NCI-H510A (cell line): ENCODE results near the gene LRTM2.

Source experiments
- DNase-seq: peaks from one replicate; lab custom pipeline; 2025; lab: John Stamatoyannopoulos, UW

The LRTM2 gene

DNA sequence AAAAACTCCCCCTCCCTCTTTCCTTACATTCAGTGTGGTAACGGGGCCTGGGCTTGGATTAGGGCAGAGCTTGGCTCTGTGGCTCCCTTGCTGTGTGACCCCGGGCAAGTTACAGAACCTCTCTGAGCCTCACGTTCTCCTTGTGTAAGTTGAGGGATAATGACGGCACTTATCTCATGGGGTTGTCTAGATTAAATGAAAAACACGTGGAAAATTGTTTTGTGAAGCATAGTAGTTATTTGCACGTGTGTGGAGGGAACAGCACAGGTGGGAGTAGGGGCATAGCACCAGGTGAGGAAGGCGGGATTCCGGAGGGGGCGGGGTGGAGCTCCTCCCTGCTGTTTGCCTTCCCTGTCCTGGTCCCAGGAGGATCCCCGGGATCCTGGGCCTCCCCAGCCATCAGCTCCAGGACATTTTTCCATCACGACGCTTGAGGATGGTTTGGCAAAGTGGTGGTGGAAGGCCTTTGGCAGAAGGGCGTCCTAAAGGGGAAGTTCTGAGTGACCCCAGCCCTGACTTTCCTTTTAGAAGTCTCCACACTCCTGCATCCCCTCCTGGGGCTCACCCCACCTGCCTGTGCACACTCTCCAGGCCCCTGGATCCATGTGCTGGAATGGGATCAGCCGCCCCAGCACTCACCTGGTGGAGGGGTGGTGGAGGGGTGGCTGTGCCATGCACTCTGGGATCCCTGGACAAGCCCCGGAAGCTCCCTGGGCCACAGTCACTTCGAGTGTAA, 22.7 kb downstream of the LRTM2 start:
- no peak for DNase-seq

DNA sequence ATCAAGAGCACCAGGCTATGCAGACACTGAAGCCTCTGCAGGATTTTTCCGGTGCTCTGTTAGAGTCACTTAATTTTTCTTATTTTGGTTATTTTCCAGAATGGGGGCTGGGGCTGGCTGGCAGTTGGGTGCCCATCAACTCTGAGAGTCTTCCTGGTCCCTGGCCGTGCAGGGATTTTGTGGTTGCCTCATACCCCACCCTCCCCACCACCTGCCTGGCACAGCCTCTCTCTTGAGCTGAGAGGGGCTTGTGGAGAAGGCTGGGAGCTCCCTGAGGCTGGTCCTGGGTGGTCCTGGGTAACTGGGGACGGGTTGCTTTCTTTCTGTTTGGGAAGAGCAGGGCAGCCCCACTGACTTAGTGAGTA, 23.3 kb downstream of the LRTM2 start:
- DNase-seq: no peak

DNA sequence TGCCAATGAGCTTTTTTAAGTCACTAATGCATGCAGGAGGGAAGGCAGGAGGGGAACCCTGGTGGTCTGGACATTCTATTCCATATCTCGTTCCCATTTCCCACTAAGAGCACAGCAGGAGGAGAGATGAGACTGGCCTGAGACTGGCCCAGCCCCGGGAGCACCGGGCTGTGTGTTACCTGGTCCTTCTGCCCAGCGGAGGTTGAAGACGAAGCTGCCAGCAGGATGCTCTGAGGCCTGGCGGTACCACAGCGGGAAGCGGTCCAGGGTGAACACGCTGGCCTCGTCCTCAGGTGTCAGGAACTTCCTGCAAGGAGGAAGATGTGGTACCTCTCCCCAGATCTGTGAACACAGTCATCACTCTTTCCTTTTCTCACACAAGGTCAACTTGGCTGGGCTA, 23.9 kb downstream of the LRTM2 start:
- no peak for DNase-seq

DNA sequence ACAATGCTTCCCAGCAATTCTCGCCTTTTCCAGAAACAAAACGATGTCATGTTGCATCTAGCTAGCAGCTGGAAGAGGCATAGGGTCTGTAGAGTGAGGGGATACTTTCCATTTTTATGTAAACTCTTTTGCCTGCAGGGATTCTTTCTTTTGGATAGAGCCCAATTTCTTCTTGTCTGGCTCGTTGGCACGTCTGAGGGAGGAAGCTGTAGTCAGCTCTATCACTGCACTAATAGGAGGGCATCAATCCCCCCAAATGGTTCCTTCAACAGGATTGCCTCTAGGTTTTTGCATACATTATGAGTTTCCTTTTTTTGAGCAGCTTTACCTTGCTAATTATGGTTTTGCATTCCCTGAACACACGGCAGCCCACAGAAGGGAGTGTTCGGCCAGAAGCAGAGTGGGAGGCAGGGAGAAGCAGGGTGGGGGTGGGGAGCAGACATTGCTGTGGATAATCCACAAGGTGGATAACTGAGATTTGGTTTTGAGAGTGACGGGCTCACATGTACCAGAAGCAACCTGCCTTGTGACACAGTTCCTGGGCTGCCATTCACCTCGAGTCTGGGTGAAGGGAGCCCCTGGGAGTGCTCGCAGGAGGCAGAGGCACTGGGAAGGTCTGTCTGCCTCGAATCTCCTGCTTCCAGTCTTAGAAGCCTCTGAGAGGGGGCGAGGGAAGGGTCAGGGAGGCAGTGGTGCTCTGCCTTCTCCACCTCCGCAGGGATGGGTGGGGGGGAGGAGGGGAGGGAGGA, 24.5 kb downstream of the LRTM2 start:
- DNase-seq: no peak

DNA sequence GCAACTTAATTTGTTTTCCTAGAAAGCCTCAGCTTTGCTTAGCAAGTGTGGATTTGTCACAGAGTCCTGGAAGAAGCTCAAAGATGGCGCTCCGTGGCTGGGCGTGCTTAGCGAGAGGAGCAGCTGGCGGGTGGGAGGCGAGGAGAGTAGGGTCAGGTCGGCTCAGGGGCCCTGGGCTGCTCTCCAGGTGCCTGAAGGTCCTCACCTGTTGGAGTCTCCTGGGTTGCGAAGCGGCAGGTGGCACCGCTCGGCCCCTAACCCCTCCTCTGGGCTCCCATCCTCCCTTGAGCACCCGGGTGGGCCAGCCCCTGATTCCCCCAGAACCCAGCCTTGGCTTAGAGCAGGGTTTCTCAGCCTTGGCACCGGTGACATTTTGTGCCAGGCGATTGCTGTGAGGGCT, 25.1 kb downstream of the LRTM2 start:
- no peak for DNase-seq

DNA sequence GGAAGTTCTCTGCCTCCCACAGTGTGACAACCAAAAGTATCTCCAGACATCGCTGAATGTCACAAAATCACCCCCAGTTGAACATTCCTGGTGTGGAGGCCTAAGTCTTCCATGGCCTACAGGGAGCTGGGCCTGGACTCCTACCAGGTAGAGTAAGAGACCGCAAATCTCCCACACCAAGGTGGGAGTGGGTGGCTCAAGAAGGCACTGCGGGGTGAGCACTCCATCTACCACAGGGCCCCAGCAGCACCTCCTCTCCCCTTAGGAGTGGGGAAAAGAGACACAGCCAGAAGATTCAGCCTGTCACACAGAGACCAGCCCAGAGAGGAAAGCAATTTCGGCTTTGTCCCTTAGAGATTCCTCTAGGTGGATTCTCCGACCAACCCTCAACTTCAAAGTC, 25.5 kb downstream of the LRTM2 start:
- DNase-seq: no peak

DNA sequence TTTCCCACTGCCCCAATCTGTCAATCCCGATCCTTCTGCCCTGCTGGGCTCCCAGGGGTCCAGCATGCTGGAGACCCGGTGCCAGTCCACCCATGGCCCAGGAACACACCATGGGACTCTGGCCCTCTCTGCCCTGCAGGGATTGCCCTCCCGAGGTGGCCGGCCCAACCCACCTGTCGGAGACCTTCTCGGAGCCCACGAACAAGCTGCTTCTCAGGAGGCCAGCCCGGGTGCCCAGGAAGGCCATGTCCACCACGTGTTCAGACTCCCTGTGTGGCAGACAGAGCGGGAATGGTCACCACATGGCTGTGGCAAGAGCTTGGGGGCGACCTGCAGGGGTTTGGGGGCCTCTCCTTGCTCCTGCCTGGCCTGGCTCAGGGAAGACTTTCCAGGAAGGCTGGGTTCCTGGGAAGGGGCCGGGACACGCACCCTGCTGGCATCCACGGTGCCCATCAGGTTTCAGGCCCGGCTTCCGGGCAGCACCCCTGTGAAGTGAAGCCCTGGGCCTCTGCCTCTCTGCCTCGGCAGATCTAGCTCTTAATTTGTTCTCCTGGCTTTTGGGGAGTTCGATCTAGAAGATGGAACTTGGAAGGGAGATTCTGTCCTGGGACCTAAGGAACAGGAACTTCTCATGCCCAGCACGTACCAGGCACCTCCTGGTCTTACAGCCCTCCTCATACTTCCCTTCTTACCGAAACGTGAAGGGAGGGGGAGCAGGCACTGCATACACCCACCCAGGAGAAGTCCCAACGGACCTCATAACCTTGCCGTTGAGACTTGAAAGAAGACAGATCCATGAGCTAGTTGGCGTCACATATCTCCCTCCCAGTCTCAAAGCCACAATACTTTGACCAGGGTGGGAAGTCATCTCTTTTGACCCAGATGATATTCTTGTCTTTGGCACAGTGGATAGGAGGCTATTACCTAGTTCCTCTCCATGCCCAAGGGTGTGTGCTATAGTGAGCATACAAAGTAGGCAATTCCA, 26.3 kb downstream of the LRTM2 start:
- DNase-seq: no peak

DNA sequence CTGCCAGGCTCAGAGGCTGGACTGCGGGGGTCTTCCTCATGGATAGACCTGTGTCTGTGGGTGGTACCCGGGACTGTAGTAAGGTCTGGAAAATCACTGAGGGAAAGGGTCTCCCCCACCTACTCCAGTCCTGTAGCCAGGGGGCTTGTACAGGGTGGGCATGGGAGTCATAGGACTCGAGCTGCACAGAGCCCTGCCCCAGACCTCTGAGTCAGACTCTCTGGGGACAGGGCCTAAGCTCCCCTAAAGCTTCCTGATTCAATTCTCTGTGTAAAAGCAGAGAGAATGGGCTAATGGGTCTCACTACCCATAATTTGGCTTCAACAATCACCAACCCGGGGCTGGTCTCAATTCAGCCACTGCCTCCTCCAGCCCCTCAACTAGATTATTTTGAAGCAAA, 27.0 kb downstream of the LRTM2 start:
- no peak for DNase-seq

DNA sequence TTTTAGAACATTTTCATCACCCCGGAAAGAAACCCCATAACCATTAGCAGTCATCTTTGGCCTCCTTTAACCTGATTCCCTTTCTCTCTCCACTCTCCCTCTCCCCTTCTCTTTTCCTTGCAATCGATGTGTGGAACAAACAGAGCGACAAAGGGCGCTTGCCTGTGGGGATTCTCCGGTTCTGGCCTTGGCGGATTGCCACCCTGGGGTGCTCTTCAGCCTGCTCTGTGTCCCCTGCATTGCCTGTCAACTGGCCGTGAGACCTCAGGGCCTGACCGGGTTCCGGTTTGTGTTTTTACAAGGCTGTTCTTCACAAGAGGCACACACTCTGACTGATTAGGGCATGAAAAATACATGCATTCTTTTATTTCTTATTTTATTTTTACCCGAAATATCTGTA, 27.8 kb downstream of the LRTM2 start:
- no peak for DNase-seq

DNA sequence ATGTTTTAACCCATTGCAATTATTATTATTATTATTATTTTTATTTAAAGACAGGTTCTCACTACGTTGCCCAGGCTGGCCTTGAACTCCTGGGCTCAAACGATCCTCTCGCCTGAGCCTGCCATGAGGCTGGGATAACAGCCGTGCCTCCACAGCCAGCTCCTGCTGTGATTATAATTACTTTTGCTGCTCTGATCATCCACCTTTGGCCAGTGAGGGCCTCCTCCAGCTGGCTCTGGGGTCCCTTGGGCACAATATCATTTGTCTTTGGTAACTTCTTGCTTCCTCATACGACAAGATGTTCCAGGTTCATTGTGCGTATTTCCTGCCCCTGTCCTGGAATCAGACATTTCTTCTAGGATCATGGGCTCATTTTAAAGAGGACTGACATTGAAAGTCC, 28.4 kb downstream of the LRTM2 start:
- no peak for DNase-seq

DNA sequence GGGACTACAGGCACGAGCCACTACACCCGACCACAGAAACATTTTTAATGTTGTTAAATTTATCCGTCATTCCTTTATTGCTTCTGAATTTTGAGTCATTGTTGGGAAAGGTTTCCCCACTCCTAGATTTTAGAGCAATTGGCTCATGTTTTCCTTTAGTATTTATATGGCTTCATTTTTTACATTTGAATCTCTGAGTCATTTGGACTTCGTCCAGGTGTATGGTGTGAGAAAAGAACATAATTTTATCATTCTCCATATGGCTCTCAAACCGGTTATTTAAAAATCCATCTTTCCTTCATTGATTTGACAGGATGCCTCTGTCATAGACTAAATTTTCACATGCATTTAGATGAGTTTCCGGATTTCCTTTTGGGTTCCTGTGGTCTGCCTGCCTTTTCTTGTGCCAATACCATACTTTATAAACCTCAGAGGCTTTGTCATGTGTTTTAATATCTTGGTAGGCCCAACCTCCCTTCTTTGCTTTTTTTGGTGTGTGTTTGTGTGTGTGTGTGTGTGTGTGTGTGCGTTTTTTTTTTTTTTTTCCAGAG, 30.9 kb downstream of the LRTM2 start:
- no peak for DNase-seq

DNA sequence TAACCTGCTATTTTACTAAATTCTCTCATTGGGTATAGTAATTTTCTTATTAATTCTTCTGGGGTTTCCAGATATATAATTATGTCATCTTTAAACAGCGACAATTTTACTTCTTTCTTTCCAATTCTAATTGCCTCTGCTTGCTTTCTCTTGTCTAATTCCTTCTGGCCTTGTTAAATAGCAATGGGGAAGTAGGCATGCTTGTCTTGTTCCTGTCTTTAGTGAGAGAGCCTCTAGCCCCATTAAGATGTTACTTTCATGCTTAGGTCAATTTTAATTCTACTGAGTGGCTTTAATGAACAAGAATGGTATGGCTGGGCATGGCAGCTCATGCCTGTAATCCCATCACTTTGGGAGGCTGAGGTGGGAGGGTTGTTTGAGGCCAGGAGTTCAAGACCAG, 31.7 kb downstream of the LRTM2 start:
- no peak for DNase-seq

DNA sequence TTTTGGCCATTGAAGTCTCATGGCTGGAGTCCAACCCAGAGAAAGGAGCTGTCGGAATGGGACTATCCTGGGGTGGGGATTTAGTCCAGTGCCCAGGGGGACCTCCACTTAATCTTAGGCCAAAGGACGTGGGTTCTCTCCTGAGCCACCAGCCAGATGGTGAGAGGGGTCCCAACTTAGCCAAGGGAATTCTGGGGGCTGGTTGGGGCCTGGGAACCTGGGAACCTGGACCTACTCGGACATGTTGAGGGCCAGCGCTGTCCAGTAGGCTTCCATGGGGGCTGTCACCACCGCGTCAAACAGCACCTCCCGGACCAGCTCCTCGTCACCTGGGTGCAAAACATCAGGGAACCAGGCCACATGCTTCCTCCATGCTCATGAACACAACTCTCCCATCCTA, 33.4 kb downstream of the LRTM2 start:
- no peak for DNase-seq

DNA sequence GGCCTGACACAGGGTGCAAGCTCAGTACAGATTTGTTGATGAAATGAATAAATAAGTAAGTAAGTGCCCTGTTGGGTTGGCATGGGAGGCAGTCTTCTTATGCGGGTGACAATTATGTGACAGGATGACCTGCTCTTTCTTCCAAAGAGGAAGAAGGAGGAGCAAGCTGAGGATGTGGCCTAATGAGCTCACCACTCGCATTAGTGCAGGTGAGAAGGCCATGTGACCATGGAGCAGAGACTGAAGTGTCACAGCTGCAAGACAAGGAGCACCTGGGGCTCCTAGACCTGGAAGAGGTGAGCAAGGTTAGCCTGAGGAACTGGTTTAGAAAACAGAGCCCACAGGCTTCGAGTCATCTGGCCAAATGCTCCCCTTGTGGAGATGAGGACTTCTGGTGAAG, 34.9 kb downstream of the LRTM2 start:
- DNase-seq: no peak

DNA sequence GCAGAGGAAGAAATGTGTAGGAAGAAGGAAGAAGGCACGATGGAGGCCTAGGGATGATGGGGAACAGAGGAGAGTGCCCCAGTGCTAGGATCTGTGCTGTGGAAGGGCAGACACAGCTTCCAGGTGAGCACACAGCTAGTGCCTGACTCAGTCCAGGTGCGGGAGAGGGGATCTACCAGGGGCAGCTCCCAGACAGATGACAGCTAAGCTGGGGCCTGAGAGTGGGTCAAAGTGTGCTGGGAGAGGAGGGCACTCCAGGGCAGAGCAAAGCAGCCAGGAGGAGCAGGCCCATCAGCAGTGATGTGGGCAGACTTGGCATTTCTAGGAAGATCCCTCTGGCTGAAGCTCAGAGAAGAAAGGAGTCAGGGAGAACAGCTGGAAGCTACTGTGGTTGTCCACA, 36.7 kb downstream of the LRTM2 start:
- DNase-seq: no peak

DNA sequence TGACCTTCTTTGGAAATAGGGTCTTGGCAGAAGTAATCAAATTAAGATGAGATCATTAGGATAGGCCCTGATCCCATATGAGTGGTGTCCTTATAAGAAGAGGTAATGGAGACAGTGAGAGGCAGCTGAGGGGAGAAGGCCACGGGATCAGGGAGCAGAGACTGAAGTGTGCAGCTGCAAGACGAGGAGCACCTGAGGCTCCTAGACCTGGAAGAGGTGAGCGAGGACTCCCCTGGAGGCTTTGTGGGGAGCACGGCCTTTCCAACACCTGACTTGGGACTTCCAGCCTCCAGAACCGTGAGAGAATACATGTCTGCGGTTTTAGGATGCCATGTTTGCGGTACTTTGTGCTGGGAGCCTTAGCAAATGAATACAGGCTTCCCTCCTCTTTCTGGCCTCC, 37.5 kb downstream of the LRTM2 start:
- no peak for DNase-seq

DNA sequence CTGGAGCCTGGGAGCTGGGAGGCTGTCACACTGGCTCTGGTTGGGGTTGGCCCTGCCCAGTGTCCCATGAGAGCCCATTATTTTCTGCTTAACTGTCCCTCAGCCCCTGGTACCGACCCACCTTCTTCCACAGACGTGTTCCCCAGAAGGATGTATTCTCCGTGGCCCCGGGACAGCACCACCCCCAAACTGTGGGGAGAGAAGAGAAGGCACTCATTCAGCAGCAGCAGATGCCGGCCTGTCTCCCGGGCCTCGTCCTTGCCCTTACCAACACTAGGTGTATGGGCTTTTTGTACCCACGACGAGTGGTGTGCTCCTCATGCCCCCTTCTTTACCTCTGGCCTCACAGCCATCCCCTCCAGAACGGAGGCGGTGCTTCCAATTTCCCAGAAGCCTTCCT, 38.1 kb downstream of the LRTM2 start:
- no peak for DNase-seq

DNA sequence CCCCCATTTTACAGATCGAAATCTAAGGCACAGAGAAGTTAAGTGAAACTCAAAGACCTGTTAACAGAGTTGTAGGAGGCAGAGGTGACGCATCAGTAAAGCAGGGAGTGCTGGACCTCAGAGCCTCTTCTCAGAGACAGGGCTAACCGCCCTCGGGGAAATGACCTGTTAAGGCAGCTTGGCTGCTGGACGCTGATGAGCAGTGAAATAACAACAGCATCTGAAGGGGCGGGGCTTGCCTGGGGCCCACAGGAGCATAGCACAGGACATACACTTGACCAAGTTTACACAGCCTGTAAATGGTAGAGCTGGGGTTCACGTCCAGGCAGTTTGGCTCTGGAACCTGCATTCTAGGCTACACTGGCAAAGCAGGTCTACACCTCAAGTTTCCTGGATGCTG, 39.3 kb downstream of the LRTM2 start:
- DNase-seq: no peak

DNA sequence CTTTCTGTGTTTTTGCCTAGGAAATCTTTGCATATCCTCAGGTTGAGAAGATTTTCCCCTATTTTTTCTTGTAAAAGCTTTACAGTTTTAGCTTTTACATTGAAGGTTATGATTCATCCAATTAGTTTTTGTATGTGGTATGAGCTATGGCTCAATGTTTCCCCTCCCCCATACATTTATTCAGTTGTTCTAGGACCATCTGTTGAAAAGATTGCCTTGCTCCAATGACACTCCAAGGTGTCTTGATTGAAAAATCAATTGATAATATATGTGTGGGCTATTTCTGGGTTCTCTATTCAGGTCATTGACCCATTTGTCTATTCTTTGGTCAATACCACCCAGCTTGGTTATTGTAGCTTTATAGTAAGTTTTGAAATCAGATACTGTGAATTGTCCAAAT, 42.6 kb downstream of the LRTM2 start:
- DNase-seq: no peak

DNA sequence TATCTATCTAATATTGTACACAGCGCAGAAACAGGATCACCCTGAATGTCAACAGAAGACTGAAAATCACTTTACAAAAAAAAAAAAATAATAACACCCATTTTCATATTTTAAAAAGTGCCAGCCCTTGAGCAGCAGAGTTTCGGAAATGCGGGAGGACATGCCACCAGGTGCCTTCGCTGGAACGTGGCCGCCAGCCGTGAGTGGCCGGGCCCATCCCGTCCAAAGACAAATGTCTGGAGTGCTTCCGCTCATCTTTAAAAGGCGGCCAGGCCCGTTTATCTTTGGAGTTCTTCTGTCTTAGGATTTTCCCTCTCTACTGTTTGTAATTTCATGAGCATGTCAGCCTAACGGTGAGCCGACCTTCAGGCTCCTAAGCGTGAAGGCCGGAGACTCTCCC, 43.5 kb downstream of the LRTM2 start:
- no peak for DNase-seq

DNA sequence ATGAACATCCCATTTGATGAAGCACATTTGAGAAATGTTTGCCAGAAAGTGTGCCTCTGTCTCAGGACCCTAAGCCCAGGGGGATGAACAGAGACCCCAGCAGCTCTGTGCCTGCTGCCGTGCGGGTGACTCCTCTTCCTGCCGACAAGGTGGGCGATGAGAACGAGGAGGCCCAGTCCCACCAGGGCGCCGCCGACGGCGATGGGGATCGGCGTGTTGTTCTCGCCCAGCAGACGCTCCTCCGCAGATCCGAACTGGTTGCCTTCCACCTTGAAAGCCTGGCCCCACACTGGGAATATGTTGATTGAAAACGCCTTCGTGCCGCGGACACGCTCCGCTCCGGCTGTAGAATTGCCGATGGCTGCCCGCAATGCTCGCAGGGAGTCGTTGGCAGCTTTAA, 44.1 kb downstream of the LRTM2 start:
- no peak for DNase-seq

DNA sequence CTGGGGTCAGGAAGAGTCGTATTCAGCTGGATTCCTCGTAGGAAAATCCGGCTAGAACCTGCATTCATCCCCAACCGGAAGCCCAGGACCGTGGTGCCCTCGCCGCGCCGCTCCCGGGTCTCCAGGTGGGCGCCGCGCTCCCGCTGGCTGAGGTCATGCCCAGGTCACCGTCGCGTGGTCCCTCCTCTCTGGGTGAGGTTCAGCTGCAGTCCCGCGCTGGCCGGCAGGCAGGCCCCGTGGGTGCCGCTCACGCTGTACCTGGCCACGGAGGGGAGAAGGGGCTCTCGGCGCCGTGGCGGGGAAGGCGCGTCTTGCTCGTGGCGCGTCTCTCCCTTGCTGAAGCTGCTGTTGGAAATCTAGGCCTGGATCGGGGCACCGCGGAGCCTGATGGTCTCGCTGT, 44.5 kb downstream of the LRTM2 start:
- DNase-seq: no peak
